ENCODE results near the gene GTF3A.

The GTF3A gene

DNA sequence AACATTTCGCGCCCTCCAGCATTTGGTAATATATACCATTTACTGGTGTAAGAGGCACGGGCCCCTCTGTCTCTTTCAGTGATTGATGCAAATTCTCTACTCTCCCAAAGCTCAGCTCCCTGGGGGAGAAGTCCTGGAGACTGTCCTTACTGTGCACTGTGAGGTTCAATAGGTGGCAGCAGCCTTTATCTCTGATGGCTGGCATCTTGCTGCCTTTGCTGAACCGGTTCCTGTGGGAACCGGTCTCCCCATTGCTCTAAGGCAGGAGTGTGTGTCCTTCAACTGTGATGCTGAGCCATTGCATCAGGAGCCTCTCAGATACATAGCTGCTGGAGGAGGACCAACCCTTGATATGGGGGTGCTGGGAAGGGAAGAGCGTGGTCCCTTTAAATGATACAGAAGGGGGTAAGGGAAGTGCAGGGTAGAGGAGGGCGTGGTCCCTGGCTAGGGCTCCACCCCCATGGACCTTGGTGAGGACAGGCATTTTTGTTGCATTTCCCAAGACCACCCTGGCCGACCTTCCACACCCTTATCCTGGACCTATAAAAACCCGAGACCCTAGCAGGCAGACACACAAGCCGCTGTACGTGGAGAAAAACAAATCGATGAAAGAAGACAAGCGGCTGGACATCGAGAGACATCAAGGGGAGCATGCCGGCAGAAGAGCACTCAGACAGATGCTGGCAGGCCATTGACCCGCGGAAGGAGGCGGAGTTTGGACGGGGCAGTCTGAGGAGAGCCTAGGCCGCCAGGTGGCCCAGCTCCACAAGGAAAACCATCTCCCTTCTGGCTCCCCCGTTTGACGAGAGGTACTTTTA, 41.1 kb upstream of the GTF3A start:
- no peaks in the 10 kb centered on the region for H3K9me3 ChIP-seq (ENCODE audit: insufficient read depth, low read length, severe bottlenecking)
- DNase-seq (no peak), ATAC-seq (ENCODE audit: insufficient read depth, low read depth) (no peak)
- peaks cover 5% of the 10 kb centered on the region; the same call in 1 of the 2 replicates for H3K4me1 ChIP-seq (ENCODE audit: insufficient read depth, low read length)
- no peaks in the 10 kb centered on the region for H4K20me1 ChIP-seq (ENCODE audit: insufficient read depth, low read length)
- H3K4me3 ChIP-seq (ENCODE audit: low read depth in 1 of 2, low read length in 2 of 2) = no peak overlapping the region
- no peak overlapping the region for H2AFZ ChIP-seq (ENCODE audit: low read depth, low read length)
- no peak overlapping the region for H3K27ac ChIP-seq (ENCODE audit: low read length)
- H3K27me3 ChIP-seq (ENCODE audit: insufficient read depth, low read length, poor library complexity) = peaks cover 4% of the 10 kb centered on the region
- H3K79me2 ChIP-seq (ENCODE audit: insufficient read depth, low read length) = no peaks in the 10 kb centered on the region
- TF ChIP-seq EZH2 (IDR thresholded peaks at IDR 0.05; ENCODE audit: borderline replicate concordance, low read depth, low read length, severe bottlenecking) = no peak
- TF ChIP-seq CTCF (IDR thresholded peaks at IDR 0.05; ENCODE audit: borderline replicate concordance, extremely low read depth, low read length, poor library complexity, severe bottlenecking) = no peak
- no peak overlapping the region for H3K9ac ChIP-seq (ENCODE audit: low read depth, low read length)
- no peaks in the 10 kb centered on the region for H3K36me3 ChIP-seq (ENCODE audit: insufficient read depth, low read length)
- no peak overlapping the region for H3K4me2 ChIP-seq (ENCODE audit: insufficient read depth, low read length)

GRCh38 chr13:27384285-27384684, 40.1 kb upstream of the GTF3A start:
- Histone ChIP-seq H3K9me3 (ENCODE audit: insufficient read depth, low read length, severe bottlenecking) (no peaks in the 10 kb centered on the region), H3K9ac (ENCODE audit: low read depth, low read length) (no peak overlapping the region), H3K4me2 (ENCODE audit: insufficient read depth, low read length) (no peak overlapping the region), H3K4me3 (ENCODE audit: low read depth in 1 of 2, low read length in 2 of 2) (no peak overlapping the region), H3K27ac (ENCODE audit: low read length) (no peak overlapping the region), H3K36me3 (ENCODE audit: insufficient read depth, low read length) (no peaks in the 10 kb centered on the region), H3K4me1 (ENCODE audit: insufficient read depth, low read length) (peaks cover 5% of the 10 kb centered on the region; the same call in 1 of the 2 replicates), H2AFZ (ENCODE audit: low read depth, low read length) (no peak overlapping the region), H3K79me2 (ENCODE audit: insufficient read depth, low read length) (no peaks in the 10 kb centered on the region), H3K27me3 (ENCODE audit: insufficient read depth, low read length, poor library complexity) (peaks cover 4% of the 10 kb centered on the region), H4K20me1 (ENCODE audit: insufficient read depth, low read length) (no peaks in the 10 kb centered on the region)
- no peak for TF ChIP-seq EZH2 (IDR thresholded peaks at IDR 0.05; ENCODE audit: borderline replicate concordance, low read depth, low read length, severe bottlenecking)
- no peak for TF ChIP-seq CTCF (IDR thresholded peaks at IDR 0.05; ENCODE audit: borderline replicate concordance, extremely low read depth, low read length, poor library complexity, severe bottlenecking)
- DNase-seq = no peak
- ATAC-seq (ENCODE audit: insufficient read depth, low read depth) = no peak

GRCh38 chr13:27388241-27388640, 36.2 kb upstream of the GTF3A start:
- no peak for DNase-seq
- H3K79me2 ChIP-seq (ENCODE audit: insufficient read depth, low read length) = no peaks in the 10 kb centered on the region
- peaks cover 4% of the 10 kb centered on the region for H3K27me3 ChIP-seq (ENCODE audit: insufficient read depth, low read length, poor library complexity)
- no peak overlapping the region for H2AFZ ChIP-seq (ENCODE audit: low read depth, low read length)
- no peaks in the 10 kb centered on the region for H3K36me3 ChIP-seq (ENCODE audit: insufficient read depth, low read length)
- H3K4me3 ChIP-seq (ENCODE audit: low read depth in 1 of 2, low read length in 2 of 2) = no peak overlapping the region
- no peaks in the 10 kb centered on the region for H4K20me1 ChIP-seq (ENCODE audit: insufficient read depth, low read length)
- H3K4me2 ChIP-seq (ENCODE audit: insufficient read depth, low read length) = no peak overlapping the region
- H3K9ac ChIP-seq (ENCODE audit: low read depth, low read length) = no peak overlapping the region
- no peaks in the 10 kb centered on the region for H3K9me3 ChIP-seq (ENCODE audit: insufficient read depth, low read length, severe bottlenecking)
- no peaks in the 10 kb centered on the region for H3K4me1 ChIP-seq (ENCODE audit: insufficient read depth, low read length)
- H3K27ac ChIP-seq (ENCODE audit: low read length) = no peak overlapping the region
- TF ChIP-seq CTCF (IDR thresholded peaks at IDR 0.05; ENCODE audit: borderline replicate concordance, extremely low read depth, low read length, poor library complexity, severe bottlenecking) (no peak), EZH2 (IDR thresholded peaks at IDR 0.05; ENCODE audit: borderline replicate concordance, low read depth, low read length, severe bottlenecking) (no peak)
- no peak for ATAC-seq (ENCODE audit: insufficient read depth, low read depth)

Data from DND-41 (cell line).